SW 1271 (cell line): Measurements from ENCODE around the gene FREY1.

ENCODE experiments used
- DNase-seq, 2 experiments: peaks; one replicate each; lab custom pipeline; 2025; lab: John Stamatoyannopoulos, UW

The FREY1 gene

GRCh38 chr11:45906965-45907611 is at the start of gene FREY1:
Gene FREY1, minus strand, starts transcription at chr11:45907271. Its CDS starts 26 bp downstream, at chr11:45907245.
- DNase-seq: no peak

- no peak for DNase-seq
Measured at GRCh38 chr11:45949992-45950407, 42.9 kb upstream of the FREY1 start.

- no peak for DNase-seq
Measured at GRCh38 chr11:45948356-45948755, 41.3 kb upstream of the FREY1 start.

- DNase-seq: no peak
Measured at GRCh38 chr11:45947885-45948284, 40.8 kb upstream of the FREY1 start.

- no peak for DNase-seq
Measured at GRCh38 chr11:45945397-45945999, 38.4 kb upstream of the FREY1 start.

- no peak for DNase-seq
Measured at GRCh38 chr11:45942381-45942780, 35.3 kb upstream of the FREY1 start.

GRCh38 chr11:45941285-45941684 is 34.2 kb upstream of the FREY1 start:
- no peak for DNase-seq

- no peak for DNase-seq
Measured at GRCh38 chr11:45939836-45940235, 32.8 kb upstream of the FREY1 start.

- no peak for DNase-seq
Measured at GRCh38 chr11:45937916-45938315, 30.8 kb upstream of the FREY1 start.

GRCh38 chr11:45936511-45937054 is 29.5 kb upstream of the FREY1 start:
- no peak for DNase-seq

- DNase-seq: no peak
Measured at GRCh38 chr11:45935349-45936064, 28.4 kb upstream of the FREY1 start.

GRCh38 chr11:45934580-45935318 is 27.7 kb upstream of the FREY1 start:
- DNase-seq: no peak

GRCh38 chr11:45933846-45934579 is 26.9 kb upstream of the FREY1 start:
- no peak for DNase-seq

GRCh38 chr11:45933131-45933831 is 26.2 kb upstream of the FREY1 start:
- DNase-seq: no peak

GRCh38 chr11:45932217-45932616 is 25.1 kb upstream of the FREY1 start:
- DNase-seq: no peak

GRCh38 chr11:45931739-45932138 is 24.7 kb upstream of the FREY1 start:
- DNase-seq: no peak

GRCh38 chr11:45930951-45931570 is 24.0 kb upstream of the FREY1 start:
- no peak for DNase-seq

GRCh38 chr11:45930031-45930794 is 23.1 kb upstream of the FREY1 start:
- DNase-seq: no peak

- no peak for DNase-seq
Measured at GRCh38 chr11:45929486-45930030, 22.5 kb upstream of the FREY1 start.
